ENCODE measurements around the gene TMEM88.
"Not testable (repeated sequence)": the region's sequence is repeated elsewhere in the genome, so short reads cannot be mapped to it uniquely, and the experiment has no call there.

TMEM88 gene, protein sequence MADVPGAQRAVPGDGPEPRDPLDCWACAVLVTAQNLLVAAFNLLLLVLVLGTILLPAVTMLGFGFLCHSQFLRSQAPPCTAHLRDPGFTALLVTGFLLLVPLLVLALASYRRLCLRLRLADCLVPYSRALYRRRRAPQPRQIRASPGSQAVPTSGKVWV

GRCh38 chr17:7854851-7855659 lies at the start of gene TMEM88:
TSS of gene TMEM88 (plus strand) at chr17:7855066. CDS start at chr17:7855075, 9 bp downstream.
- no peak for TF ChIP-seq CTCF (IDR thresholded peaks at IDR 0.05; ENCODE audit: low read depth, low read length, missing control alignments)

GRCh38 chr17:7806587-7806986 lies 48.3 kb upstream of the TMEM88 start:
- DNase-seq (ENCODE audit: extremely low read depth, low read depth) = no peak
- no peak overlapping the region for H3K4me3 ChIP-seq (replicated peaks; ENCODE audit: low read depth, low read length)
- no peak for TF ChIP-seq CTCF (IDR thresholded peaks at IDR 0.05; ENCODE audit: low read depth, low read length, missing control alignments)

More at GRCh38 chr17:7854851-7855659, at the start of gene TMEM88:
- no peak for DNase-seq (ENCODE audit: extremely low read depth, low read depth)
- H3K4me3 ChIP-seq (replicated peaks; ENCODE audit: low read depth, low read length) = peak within 1 kb of the TSS; percentile 68

- no peak overlapping the region for H3K4me3 ChIP-seq (replicated peaks; ENCODE audit: low read depth, low read length)
- TF ChIP-seq CTCF (IDR thresholded peaks at IDR 0.05; ENCODE audit: low read depth, low read length, missing control alignments) = no peak
- DNase-seq (ENCODE audit: extremely low read depth, low read depth) = no peak
Observed at GRCh38 chr17:7807206-7807605, 47.7 kb upstream of the TMEM88 start.

DNA sequence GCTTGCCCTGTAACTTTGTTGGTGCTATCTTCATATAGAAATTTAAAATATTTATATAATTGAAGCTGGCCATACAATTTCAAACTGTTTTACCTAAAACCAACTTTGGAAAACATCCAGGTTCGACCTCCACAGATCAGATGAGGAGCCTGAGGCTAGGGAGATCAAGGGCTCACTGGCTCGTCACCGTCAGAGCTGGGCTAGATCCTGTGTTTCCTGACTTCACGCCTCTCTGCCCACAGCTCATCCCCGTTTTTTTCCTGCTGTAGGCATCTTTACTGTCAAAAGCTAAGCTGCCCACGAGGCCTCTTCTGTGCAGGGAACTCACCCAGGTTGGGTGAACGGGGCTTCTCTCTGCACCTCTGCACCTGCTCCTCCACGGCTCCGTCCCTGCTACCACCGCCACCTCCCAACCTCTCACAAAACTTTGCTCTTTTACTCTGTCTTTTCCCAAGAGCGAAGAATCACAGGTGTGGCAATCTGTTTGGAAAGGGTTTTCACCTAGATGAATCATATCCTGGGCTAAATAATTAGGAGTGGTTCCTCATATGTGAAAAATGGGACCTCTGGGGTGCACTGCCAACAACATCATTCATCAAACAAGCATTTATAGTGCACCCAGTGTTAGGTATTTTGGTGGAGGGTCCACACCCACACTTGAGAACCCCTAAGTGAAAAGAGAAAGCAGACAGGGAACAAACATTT lies 45.6 kb upstream of the TMEM88 start:
- DNase-seq (ENCODE audit: extremely low read depth, low read depth) = no peak
- H3K4me3 ChIP-seq (replicated peaks; ENCODE audit: low read depth, low read length) = no peak overlapping the region
- TF ChIP-seq CTCF (IDR thresholded peaks at IDR 0.05; ENCODE audit: low read depth, low read length, missing control alignments) = no peak

GRCh38 chr17:7809791-7810343 lies 45.0 kb upstream of the TMEM88 start:
- not testable (repeated sequence) for H3K4me3 ChIP-seq (replicated peaks; ENCODE audit: low read depth, low read length)

GRCh38 chr17:7811251-7811650 lies 43.6 kb upstream of the TMEM88 start:
- TF ChIP-seq CTCF (IDR thresholded peaks at IDR 0.05; ENCODE audit: low read depth, low read length, missing control alignments) = no peak
- no peak overlapping the region for H3K4me3 ChIP-seq (replicated peaks; ENCODE audit: low read depth, low read length)
- no peak for DNase-seq (ENCODE audit: extremely low read depth, low read depth)

More at GRCh38 chr17:7809791-7810343, 45.0 kb upstream of the TMEM88 start:
- not testable (repeated sequence) for DNase-seq (ENCODE audit: extremely low read depth, low read depth)

- no peak for DNase-seq (ENCODE audit: extremely low read depth, low read depth)
- H3K4me3 ChIP-seq (replicated peaks; ENCODE audit: low read depth, low read length) = no peak overlapping the region
- no peak for TF ChIP-seq CTCF (IDR thresholded peaks at IDR 0.05; ENCODE audit: low read depth, low read length, missing control alignments)
Observed at GRCh38 chr17:7814969-7815368, 39.9 kb upstream of the TMEM88 start.
